Gastroesophageal sphincter (tissue), 4 donors: ENCODE results near the gene VTN. TPM values are rescaled to one million over a fixed set of nuclear protein-coding genes. Genes with fewer than 3 reads are reported as not detected.
A peak's percentile ranks its signal among the peaks of the same experiment; 100 is the strongest.

Experiments
- ATAC-seq: fragments of 150-250 bp; one replicate; pipeline ENCODE4 v1.9.1; 2016; ENCODE audit warnings: mild to moderate bottlenecking, moderate library complexity
- H3K27ac ChIP-seq, 4 donors: fragments of 200-600 bp; sonication (generic) in 3 of 4; 1 replicate in 3 of 4; 2 replicates in 1 of 4; pipeline ENCODE4 v1.5.1; 2016 to 2019
- H3K27me3 ChIP-seq: fragments of 200-600 bp; sonication (generic); one replicate; pipeline ENCODE4 v1.5.1; 2019
- H3K36me3 ChIP-seq, 2 donors: fragments of 200-600 bp; sonication (generic); one replicate each; pipeline ENCODE4 v1.5.1; 2019; ENCODE audit warnings: control low read depth in 1 of 2
- H3K4me1 ChIP-seq, 3 donors: fragments of 200-600 bp; sonication (generic); 1 replicate in 2 of 3; 2 replicates in 1 of 3; pipeline ENCODE4 v1.5.1; 2016 to 2019; ENCODE audit warnings: control low read depth in 2 of 3
- H3K4me3 ChIP-seq, 2 donors: fragments of 200-600 bp; sonication (generic); one replicate each; pipeline ENCODE4 v1.5.1; 2019; ENCODE audit warnings: mild to moderate bottlenecking in 1 of 2, moderate library complexity in 1 of 2
- H3K9me3 ChIP-seq, 3 donors: fragments of 200-600 bp; sonication (generic); one replicate each; pipeline ENCODE4 v1.5.1; 2017 to 2019; ENCODE audit warnings: control low read depth in 2 of 3
- EP300 ChIP-seq: sonication (generic); formaldehyde crosslinking; IDR thresholded peaks from one replicate; pipeline ENCODE4 v1.6.1; 2017; ENCODE audit warnings: antibody characterized with exemption, mild to moderate bottlenecking
- POLR2A ChIP-seq, 2 donors: fragments of 450-650 bp; IDR thresholded peaks; one replicate each; pipeline ENCODE4 v1.6.1; 2017; ENCODE audit warnings: antibody characterized with exemption in 2 of 2, mild to moderate bottlenecking in 2 of 2, moderate library complexity in 1 of 2
- POLR2AphosphoS5 ChIP-seq: sonication (generic); formaldehyde crosslinking; IDR thresholded peaks from one replicate; pipeline ENCODE4 v1.6.1; 2017; ENCODE audit warnings: antibody characterized with exemption
- WGBS, 2 donors: methylation state at CpG; one replicate each; pipeline ENCODE4 v1.1.5; 2018; ENCODE audit warnings: low coverage in 1 of 2; 5-methylcytosine and 5-hydroxymethylcytosine counted together
- total RNA-seq, 4 donors: library from RNA; depleted of rRNA; stranded (reverse); fragments of >200 nt; gene quantifications; one replicate each; pipeline ENCODE4 v1.1.0, GENCODE V29; 2016
- TF ChIP-seq, protein P1 (sequence below), 4 experiments: fragments of 200-600 bp in 2 of 4; fragments of 450-650 bp in 2 of 4; sonication (generic) in 1 of 4; IDR thresholded peaks; one replicate each; pipeline ENCODE4 v1.5.1; 2017 to 2019; ENCODE audit warnings: antibody characterized with exemption in 4 of 4, mild to moderate bottlenecking in 2 of 4, moderate library complexity in 2 of 4

Gene VTN
- total RNA-seq, 4 donors from 2014 or later, result 0.27 to 0.47 (median 0.27) TPM; not detected in 1

DNA sequence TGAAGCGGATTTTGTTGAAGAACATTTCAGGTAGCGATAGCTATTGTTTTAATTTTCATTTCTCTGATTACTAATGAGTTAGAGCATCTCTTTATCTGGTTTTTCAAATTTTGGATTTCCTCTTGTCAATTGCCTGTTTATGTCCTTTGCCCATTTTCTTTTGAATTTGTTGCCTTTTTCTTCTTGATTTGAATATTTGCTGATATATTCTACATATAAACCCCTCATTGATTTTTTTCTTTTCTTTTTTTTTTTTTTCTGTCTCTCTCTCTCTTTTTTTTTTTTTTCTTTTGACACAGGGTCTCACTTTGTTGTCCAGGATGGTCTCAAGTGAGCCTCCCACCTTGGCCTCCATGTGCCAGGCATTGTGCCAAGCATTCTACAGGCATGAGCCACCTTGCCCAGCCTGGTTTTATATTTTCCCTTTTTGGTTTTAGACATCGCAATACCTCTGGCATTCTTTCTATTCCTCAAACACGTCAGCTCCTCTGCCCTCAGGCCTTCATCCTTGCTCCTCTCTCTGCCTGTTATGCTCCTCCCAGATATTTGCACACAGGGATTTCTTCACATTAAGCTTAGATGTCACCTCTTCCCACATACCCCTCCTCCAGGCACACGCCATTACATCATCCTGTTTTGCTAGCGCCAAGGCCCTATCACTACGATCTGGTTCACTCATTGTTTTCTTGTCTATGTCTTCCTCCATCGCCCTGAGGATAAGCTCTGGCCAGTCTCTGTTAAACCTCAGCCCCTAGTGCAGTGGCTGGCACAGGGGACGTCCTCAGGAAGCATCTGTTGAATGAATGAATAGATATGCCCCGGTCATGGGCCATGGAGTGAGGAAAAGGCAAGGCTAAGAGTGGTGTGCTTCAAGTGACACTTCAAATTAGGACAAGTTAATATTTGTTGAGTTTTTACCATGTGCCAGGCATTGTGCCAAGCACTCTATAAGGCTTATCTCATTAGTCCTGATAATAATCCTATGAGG lies 10.0 kb upstream of the VTN start:
- Histone ChIP-seq H3K4me1 (no peaks in the 10 kb centered on the region), H3K9me3 (no peaks in the 10 kb centered on the region), H3K36me3 (peaks cover 0 to 53% of the 10 kb centered on the region in 2 donors), H3K27me3 (no peaks in the 10 kb centered on the region), H3K27ac (no peak overlapping the region), H3K4me3 (no peak overlapping the region)
- WGBS, 2 donors, result 80 to 82% methylated on average over 9 to 10 of the region's 10 CpGs
- TF ChIP-seq, protein P1, sequence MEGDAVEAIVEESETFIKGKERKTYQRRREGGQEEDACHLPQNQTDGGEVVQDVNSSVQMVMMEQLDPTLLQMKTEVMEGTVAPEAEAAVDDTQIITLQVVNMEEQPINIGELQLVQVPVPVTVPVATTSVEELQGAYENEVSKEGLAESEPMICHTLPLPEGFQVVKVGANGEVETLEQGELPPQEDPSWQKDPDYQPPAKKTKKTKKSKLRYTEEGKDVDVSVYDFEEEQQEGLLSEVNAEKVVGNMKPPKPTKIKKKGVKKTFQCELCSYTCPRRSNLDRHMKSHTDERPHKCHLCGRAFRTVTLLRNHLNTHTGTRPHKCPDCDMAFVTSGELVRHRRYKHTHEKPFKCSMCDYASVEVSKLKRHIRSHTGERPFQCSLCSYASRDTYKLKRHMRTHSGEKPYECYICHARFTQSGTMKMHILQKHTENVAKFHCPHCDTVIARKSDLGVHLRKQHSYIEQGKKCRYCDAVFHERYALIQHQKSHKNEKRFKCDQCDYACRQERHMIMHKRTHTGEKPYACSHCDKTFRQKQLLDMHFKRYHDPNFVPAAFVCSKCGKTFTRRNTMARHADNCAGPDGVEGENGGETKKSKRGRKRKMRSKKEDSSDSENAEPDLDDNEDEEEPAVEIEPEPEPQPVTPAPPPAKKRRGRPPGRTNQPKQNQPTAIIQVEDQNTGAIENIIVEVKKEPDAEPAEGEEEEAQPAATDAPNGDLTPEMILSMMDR (IDR thresholded peaks at IDR 0.05), result no peak
- TF ChIP-seq EP300 (no peak), POLR2A (IDR thresholded peaks at IDR 0.05) (no peak), POLR2AphosphoS5 (no peak)
- no peak for ATAC-seq

DNA sequence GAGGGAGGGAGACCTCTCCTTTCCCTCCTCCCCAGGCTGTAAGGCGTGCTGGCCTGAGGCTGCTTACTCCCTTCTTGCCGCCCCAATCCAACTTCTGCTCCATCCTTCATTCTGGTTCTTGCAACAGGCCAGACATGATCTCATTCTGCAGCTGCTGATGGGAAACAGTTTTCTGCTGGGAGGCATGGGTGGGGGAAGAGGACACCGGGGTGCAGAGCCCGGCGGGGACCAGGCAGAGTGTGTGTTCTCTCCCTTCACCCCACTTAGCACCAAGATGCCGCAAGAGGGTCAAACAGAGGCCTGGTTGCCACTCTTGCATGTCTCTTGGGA lies 2.8 kb upstream of the VTN start:
- peak overlapping the region in 1 of 2 donors; percentile 72 for H3K4me3 ChIP-seq
- H3K27ac ChIP-seq, result peak overlapping the region in 2 of 4 donors; percentile 83 to 84
- WGBS, 2 donors, result 56 to 67% methylated on average over 1 to 3 of the region's 6 CpGs
- H3K9me3 ChIP-seq, result no peaks in the 10 kb centered on the region
- H3K36me3 ChIP-seq, result peaks cover 0 to 9% of the 10 kb centered on the region in 2 donors
- no peak for TF ChIP-seq POLR2AphosphoS5
- no peak for ATAC-seq
- H3K27me3 ChIP-seq, result no peaks in the 10 kb centered on the region
- peaks cover 0 to 36% (median 13%) of the 10 kb centered on the region in 3 donors for H3K4me1 ChIP-seq

DNA sequence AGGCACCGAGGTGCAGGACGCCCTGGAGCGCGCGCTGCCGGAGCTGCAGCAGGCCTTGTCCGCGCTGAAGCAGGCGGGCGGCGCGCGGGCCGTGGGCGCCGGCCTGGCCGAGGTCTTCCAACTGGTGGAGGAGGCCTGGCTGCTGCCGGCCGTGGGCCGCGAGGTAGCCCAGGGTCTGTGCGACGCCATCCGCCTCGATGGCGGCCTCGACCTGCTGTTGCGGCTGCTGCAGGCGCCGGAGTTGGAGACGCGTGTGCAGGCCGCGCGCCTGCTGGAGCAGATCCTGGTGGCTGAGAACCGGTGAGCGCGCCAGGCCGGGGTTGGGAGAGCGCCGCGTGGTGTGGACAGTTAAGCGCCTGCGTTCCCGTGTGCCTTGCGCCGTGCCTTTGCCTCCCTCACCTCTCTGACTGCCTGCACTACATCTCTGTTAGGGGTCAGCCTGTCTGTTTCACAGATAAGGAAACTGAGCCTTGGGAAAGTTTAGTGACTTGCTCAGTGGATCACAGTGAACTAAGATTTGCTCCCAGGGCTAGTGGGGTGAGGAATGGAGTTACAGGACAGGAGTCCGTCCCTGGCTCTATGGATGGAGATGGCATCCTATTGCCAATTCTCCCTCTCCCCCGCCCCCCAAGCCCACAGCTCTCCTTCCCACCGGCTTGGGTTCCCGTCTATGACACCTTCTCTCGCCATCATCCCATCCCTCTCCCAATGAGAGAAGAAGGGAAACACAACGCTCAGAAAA lies 2.3 kb upstream of the VTN start:
- peak overlapping the region in 3 of 4 donors; percentile 83 to 85 (median 84) for H3K27ac ChIP-seq
- 22 to 38% methylated on average over 1 to 12 of the region's 53 CpGs for WGBS, 2 donors
- TF ChIP-seq, protein P1 (IDR thresholded peaks at IDR 0.05), result peak in 1 of 4 experiments; percentile 8
- no peak for TF ChIP-seq POLR2AphosphoS5
- no peaks in the 10 kb centered on the region for H3K27me3 ChIP-seq
- no peaks in the 10 kb centered on the region for H3K9me3 ChIP-seq
- H3K4me1 ChIP-seq, result peaks cover 0 to 36% (median 13%) of the 10 kb centered on the region in 3 donors
- peak; percentile 10 for ATAC-seq
- H3K4me3 ChIP-seq, result peak overlapping the region; percentile 41 to 72
- peaks cover 0 to 9% of the 10 kb centered on the region in 2 donors for H3K36me3 ChIP-seq

DNA sequence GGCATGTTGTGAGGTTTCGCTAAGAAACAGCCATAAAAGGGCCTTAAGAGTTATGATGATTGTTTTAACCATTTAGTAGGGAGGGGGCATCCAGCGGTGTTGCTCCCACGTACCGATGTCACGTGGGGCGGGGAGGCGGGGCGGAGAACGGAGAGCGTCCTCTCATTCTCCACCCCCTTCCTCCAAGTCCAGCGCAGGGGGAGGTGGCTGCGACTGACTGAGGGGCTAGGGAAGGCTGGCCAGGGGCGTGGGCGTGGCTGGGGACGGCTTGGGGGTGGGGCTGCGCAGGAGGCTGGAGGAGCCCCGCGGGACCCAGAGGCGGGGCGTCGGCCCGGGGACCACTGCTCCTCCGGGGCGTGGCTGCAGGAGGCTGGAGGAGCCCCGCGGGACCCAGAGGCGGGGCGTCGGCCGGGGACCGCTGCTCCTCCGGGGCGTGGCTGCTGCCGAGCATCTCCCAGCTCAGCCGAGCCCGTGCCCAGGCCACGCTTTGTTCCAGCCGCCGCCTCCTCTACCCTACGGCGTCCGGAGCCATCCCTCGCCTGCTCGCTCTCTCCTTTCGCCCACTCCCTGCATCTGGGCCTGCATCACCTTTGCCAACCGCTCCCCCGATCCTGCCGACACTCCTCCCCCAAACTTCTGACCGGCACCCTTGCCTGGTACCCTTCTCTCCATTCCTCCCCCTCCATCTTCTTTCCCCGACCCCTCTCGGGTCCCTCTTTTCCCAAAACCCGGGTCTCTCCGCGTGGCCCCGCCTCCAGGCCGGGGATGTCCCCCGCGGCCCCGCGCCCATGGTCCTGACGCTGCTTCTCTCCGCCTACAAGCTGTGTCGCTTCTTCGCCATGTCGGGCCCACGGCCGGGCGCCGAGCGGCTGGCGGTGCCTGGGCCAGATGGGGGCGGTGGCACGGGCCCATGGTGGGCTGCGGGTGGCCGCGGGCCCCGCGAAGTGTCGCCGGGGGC lies 1.4 kb upstream of the VTN start, which contains the start of gene SARM1:
Gene SARM1 (plus strand): TSS at position 450 of the 958 bp plus-strand sequence. CDS start 339 bp downstream, at position 789.
- ATAC-seq, result peak; percentile 90
- Histone ChIP-seq H3K4me3 (peak within 1 kb of the TSS; percentile 41 to 72), H3K4me1 (peaks cover 0 to 36% (median 13%) of the 10 kb centered on the region in 3 donors), H3K27ac (peak within 1 kb of the TSS; percentile 29 to 85 (median 84)), H3K27me3 (no peaks in the 10 kb centered on the region), H3K36me3 (peaks cover 0 to 11% of the 10 kb centered on the region in 2 donors), H3K9me3 (no peaks in the 10 kb centered on the region)
- WGBS, 2 donors, result 1% methylated on average over 22 to 24 of the region's 80 CpGs
- TF ChIP-seq POLR2A (IDR thresholded peaks at IDR 0.05) (no peak), POLR2AphosphoS5 (peak; percentile 14)
- TF ChIP-seq, protein P1 (IDR thresholded peaks at IDR 0.05), result no peak
